Measurements from ENCODE around the gene LMNTD1. TPM values are rescaled to one million over a fixed set of nuclear protein-coding genes. Genes with fewer than 3 reads are reported as not detected.

LMNTD1 gene
- total RNA-seq, 6 donors from 2014 or later = 1.6 to 17.8 (median 5.8) TPM; not detected in 1

DNA sequence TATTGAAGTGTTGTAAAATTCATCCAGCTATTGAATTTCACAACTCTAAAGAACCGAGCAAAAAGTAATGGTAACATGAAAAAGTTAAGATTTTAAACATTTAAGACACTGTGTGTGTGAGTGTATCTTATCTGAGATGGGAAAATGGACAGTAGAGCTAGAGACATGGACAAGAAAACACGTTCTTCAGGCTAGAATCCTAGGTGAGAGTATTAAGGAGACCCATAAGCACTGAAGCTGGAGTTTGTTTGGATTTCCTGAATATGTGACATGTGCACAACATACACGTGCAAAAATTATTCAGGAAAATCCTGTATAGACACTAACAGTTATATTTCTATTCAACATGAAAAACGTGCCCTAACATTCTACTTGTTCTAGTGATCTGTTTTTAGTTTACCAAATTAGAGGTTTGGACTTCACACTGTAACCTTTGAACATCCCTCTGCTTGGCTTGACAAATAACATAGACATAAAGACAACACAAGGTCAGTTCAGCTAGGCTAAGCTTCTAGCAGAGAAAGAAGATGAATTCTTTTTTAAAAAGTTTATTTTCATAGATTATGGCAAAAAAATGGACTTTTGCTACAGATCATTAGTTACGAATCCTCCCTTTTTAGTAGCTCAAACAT, 31.3 kb downstream of the LMNTD1 start:
- ATAC-seq (ENCODE audit: low FRiP score in 2 of 2) = no peak
- Histone ChIP-seq H3K4me1 (no peaks in the 10 kb centered on the region), H3K4me3 (no peak overlapping the region), H3K27ac (no peak overlapping the region), H3K36me3 (no peaks in the 10 kb centered on the region), H3K9me3 (no peaks in the 10 kb centered on the region), H3K27me3 (no peaks in the 10 kb centered on the region)
- WGBS, 2 donors = 72 to 73% methylated on average over 5 of the region's 5 CpGs
- TF ChIP-seq POLR2AphosphoS5 (IDR thresholded peaks at IDR 0.05) (no peak), EP300 (IDR thresholded peaks at IDR 0.05) (no peak), POLR2A (IDR thresholded peaks at IDR 0.05) (no peak)
- TF ChIP-seq, protein P1, sequence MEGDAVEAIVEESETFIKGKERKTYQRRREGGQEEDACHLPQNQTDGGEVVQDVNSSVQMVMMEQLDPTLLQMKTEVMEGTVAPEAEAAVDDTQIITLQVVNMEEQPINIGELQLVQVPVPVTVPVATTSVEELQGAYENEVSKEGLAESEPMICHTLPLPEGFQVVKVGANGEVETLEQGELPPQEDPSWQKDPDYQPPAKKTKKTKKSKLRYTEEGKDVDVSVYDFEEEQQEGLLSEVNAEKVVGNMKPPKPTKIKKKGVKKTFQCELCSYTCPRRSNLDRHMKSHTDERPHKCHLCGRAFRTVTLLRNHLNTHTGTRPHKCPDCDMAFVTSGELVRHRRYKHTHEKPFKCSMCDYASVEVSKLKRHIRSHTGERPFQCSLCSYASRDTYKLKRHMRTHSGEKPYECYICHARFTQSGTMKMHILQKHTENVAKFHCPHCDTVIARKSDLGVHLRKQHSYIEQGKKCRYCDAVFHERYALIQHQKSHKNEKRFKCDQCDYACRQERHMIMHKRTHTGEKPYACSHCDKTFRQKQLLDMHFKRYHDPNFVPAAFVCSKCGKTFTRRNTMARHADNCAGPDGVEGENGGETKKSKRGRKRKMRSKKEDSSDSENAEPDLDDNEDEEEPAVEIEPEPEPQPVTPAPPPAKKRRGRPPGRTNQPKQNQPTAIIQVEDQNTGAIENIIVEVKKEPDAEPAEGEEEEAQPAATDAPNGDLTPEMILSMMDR (IDR thresholded peaks at IDR 0.05) = no peak
- DNase-seq = no peak

DNA sequence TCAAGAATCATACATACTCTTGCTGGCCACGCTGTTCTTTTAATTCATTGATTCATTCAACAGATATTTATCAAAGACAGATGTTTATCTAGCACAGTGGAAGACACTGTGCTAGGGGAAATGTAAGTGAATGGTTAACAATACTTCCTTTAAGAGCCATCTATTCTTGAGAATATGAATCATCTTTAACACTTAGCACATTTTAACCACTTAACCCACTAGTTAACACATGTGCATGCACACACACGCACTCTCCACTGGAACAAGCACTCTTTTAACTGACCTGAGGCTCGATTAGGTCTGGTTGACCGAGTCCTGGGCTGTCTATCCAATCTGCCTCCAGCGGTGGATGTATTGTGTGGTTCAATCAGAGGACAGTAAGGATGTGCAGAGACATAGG, 34.6 kb downstream of the LMNTD1 start:
- TF ChIP-seq POLR2AphosphoS5 (IDR thresholded peaks at IDR 0.05) (no peak), EP300 (IDR thresholded peaks at IDR 0.05) (no peak), POLR2A (IDR thresholded peaks at IDR 0.05) (no peak)
- TF ChIP-seq, protein P1 (IDR thresholded peaks at IDR 0.05) = no peak
- Histone ChIP-seq H3K27ac (no peak overlapping the region), H3K36me3 (no peaks in the 10 kb centered on the region), H3K9me3 (no peaks in the 10 kb centered on the region), H3K4me1 (no peaks in the 10 kb centered on the region), H3K4me3 (no peak overlapping the region), H3K27me3 (no peaks in the 10 kb centered on the region)
- DNase-seq = no peak
- 69 to 72% methylated on average over 5 of the region's 5 CpGs for WGBS, 2 donors
- no peak for ATAC-seq (ENCODE audit: low FRiP score in 2 of 2)

DNA sequence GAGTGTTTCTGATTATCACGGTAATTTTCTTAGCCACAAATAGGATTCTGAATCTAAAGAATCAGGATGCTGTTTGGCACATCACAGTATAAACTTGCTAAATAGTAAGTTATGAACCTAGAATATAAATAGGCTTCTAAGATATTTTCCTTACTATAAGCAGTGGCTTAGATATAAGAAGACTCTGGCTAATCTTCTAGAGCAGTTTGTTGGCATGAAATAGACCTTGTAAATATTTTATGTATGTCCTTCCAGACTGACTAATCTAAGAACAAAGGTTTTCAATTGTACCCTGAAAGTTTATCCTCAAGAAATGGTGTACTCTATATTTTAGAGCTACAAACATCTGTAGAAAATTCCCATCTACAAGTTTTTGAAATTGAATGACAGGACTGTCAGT, 48.3 kb downstream of the LMNTD1 start:
- no peak for DNase-seq
- 84 to 87% methylated on average over 1 of the region's 1 CpG for WGBS, 2 donors
- Histone ChIP-seq H3K4me3 (no peak overlapping the region), H3K36me3 (no peaks in the 10 kb centered on the region), H3K27me3 (no peaks in the 10 kb centered on the region), H3K4me1 (no peaks in the 10 kb centered on the region), H3K9me3 (no peaks in the 10 kb centered on the region), H3K27ac (no peak overlapping the region)
- ATAC-seq (ENCODE audit: low FRiP score in 2 of 2) = no peak
- no peak for TF ChIP-seq POLR2A (IDR thresholded peaks at IDR 0.05)
- no peak for TF ChIP-seq POLR2AphosphoS5 (IDR thresholded peaks at IDR 0.05)
- TF ChIP-seq EP300 (IDR thresholded peaks at IDR 0.05) = no peak
- TF ChIP-seq, protein P1 (IDR thresholded peaks at IDR 0.05) = no peak

DNA sequence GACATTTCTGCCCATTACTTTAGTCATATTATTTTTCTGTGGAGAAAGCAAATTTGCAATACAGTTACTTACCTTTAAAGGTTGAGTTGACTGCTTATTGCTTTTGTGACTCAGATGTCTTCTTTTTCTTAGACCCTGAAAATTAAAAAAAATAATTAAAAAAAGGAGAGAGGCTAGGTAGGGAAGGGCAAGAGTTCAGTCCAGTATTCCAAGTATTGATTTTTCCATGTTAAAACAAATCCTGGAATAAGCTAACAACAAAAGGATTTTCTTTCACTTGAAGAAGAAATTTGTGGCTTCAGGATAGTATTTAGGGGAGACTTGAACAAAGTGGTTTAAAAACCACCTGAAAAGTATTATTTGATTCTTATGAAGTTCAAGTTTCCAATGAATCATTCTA, 49.4 kb downstream of the LMNTD1 start:
- H3K27ac ChIP-seq = no peak overlapping the region
- ATAC-seq (ENCODE audit: low FRiP score in 2 of 2) (no peak), DNase-seq (no peak)
- TF ChIP-seq POLR2AphosphoS5 (IDR thresholded peaks at IDR 0.05) (no peak), EP300 (IDR thresholded peaks at IDR 0.05) (no peak), POLR2A (IDR thresholded peaks at IDR 0.05) (no peak)
- TF ChIP-seq, protein P1 (IDR thresholded peaks at IDR 0.05) = no peak
- H3K36me3 ChIP-seq = no peaks in the 10 kb centered on the region
- no peak overlapping the region for H3K4me3 ChIP-seq
- no peaks in the 10 kb centered on the region for H3K27me3 ChIP-seq
- no peaks in the 10 kb centered on the region for H3K9me3 ChIP-seq
- H3K4me1 ChIP-seq = no peaks in the 10 kb centered on the region

DNA sequence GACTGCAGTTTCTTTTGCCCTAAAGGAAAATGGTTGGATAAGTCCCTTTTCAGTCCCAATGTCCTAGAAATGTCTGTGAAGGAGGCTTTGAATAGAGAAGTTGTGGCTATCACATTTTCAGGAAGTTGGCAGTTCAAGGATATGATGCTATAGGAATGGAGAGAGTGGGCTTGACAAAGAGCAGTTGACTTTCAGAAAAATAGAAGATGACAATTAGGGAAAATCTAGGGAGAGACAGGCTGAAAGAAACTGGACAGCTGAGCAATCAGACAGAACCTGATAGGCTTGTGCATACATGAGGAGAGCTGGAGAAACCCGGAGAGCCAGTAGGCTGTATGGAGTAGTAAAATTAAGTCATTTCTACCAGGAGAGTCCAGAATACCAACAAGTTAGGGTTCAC, 50.5 kb downstream of the LMNTD1 start:
- DNase-seq = no peak
- WGBS, 2 donors = 91 to 94% methylated on average over 1 of the region's 1 CpG
- Histone ChIP-seq H3K4me3 (no peak overlapping the region), H3K36me3 (no peaks in the 10 kb centered on the region), H3K4me1 (no peaks in the 10 kb centered on the region), H3K27ac (no peak overlapping the region), H3K9me3 (no peaks in the 10 kb centered on the region), H3K27me3 (no peaks in the 10 kb centered on the region)
- TF ChIP-seq POLR2AphosphoS5 (IDR thresholded peaks at IDR 0.05) (no peak), EP300 (IDR thresholded peaks at IDR 0.05) (no peak), POLR2A (IDR thresholded peaks at IDR 0.05) (no peak)
- TF ChIP-seq, protein P1 (IDR thresholded peaks at IDR 0.05) = no peak
- ATAC-seq (ENCODE audit: low FRiP score in 2 of 2) = no peak

Measured in upper lobe of left lung (tissue), 6 donors.